NCI-H82 (cell line): ENCODE measurements around the gene MED10.
A peak's percentile ranks its signal among the peaks of the same experiment; 100 is the strongest.
"Not testable (repeated sequence)": the region's sequence is repeated elsewhere in the genome, so short reads cannot be mapped to it uniquely, and the experiment has no call there.

Experiments
- DNase-seq: peaks from one replicate; lab custom pipeline; 2025; lab: John Stamatoyannopoulos, UW

MED10 gene

DNA sequence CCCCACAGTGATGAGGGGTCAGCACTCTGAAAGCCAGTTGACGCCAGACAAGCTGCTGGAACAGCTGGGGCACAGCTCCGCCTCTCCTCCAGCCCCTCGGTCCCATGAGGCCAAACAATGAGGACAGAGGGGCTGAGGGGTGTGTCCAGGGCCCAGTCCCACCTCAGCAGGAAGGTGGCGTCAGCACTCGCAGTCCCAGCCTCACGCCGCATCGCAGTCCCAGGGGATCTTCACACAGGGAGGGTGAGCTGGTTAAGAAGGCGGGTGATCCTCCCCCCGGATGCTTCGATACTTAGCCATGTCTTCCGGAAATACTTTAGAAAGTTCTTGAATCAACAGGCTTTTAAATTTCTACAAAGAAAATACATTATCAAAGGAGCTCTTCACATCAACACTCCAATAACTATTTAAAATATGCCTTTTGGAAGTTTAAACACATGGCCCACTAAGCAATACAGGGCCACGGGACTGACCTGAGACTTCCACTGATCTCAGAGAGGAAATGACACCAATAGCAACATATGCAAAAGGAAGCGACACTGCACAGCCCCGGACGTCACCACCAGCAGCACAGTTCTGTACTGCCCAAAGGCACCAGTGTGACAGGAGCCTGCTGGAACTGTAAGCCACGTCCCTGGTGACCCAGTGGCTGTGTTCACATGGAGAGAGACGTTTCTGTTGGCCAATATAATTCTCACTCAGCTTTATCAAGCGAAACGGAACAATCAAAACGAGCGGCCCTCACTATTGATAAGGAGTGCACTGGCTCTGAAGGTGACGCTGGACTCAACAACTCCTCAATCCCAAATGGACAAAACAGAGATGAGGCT is 5.9 kb downstream of the MED10 start:
- DNase-seq: peak; percentile 4

DNA sequence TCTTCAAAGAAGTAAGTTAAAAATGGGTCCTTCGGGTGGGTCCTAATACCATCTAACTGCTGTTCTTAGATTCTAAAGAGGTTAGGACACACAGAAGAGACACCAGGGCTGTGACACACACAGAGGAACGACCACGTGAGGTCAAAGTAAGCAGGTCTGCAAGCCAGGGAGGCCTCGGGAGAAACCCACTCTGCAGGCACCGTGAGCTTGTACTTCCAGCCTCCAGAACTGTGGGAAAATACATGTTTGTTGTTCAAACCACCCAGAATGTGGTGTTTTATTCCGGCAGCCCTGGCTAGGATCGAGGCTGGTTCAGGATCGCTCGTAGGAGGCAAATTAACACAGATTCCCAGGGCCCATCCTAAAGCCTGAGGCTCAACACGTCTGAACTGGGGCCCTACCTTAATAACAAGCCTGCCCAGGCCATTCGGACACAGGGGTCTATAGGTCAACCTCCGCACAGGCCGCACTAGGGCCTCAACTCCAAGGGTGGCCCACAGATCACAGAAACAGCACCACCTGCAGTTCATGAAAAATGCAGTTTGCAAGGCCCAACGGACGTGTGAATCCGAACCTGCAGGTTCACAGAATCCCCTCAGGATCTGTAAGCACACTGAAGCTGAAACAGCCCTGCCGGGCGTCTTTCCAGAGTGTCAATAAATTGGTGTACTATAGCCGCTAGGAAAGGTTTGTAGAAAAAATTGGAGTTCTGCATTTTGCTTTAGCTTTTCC is 7.1 kb downstream of the MED10 start:
- no peak for DNase-seq

DNA sequence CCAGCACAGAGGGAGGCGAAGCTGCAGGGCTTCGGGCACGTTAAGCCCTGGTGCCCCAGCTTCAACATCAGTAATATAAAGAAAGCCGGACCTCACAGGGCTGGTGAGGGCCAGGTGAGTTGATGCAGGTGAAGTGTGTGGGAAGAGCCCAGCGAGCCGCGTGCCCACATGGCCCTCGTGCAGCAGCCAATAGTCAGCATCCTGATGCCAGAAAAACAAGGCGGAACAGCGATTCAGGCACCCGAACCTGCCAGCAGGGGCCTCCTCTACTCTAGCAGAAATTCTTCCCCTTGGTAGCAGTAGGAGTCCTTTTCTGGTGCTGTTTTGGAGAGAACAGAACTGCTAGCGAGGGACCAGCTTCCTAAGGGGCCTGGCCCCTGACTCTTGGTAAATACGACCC is 7.8 kb downstream of the MED10 start:
- no peak for DNase-seq

DNA sequence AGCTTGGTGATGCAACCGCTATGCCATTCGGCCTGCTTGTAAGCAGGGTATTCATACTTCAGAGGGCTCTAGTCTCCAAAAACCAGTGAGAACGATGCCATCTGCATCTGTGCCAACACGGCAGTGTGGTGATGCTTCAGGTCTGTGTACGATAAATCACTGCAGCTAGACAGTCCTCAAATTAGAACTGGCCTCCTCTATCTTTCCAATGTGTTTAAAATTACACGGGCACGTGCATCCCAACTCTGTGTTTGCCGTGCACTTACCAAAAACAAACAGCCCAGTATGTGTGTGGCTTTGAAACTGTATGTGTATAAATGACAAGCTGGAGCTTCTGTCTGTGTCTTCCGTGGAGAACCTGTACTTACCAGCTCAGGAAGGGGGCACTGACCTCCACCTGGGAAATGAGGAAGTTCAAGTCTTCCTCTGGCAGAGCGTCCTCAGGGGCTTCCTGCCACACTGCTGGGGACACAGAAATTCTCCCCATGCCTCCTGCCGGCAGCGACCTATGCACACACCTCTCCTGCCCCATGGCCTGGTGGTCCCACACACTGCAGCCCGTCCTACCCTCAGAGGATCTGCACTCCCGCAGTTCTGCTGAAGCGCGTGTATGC is 12.3 kb downstream of the MED10 start:
- no peak for DNase-seq

DNA sequence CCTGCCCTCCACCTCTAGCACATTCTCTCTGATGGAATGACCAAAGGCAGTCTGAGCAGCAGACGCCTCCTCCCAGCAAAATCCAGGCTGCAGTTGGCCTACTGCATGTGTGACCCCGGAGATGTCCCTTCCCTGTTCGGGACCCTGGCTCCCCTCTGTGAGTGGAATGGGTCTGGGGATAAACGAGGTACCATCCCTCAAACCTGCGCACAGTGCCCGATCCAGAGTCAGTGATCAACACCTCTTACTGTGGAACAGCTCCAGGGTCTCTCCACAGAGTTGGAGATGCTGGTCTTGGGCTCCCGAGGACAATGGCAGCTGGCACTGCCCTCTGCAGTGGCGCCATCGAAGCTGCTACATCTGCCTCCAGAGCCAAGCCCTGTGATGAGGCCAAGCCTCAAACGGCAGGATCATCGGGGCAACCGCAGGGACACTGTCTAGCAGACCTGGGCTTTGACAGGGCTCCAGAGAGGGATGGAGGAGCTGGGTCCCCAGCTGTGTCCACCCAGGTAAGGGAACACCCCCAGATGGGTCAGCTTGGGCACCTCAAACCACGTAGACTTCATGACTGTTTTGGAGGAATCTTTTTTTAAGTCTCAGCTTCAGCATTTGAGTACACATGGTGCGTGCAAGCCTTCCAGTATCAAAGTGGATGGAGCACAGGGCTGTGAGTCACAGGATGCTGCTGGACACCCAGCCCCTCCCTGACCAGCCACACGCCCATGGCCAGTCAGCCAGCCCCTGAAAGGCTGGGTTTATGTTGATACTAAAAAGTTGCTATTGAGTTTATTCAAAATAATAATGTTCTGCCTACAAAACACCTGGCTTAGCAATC is 13.0 kb downstream of the MED10 start:
- DNase-seq: no peak

DNA sequence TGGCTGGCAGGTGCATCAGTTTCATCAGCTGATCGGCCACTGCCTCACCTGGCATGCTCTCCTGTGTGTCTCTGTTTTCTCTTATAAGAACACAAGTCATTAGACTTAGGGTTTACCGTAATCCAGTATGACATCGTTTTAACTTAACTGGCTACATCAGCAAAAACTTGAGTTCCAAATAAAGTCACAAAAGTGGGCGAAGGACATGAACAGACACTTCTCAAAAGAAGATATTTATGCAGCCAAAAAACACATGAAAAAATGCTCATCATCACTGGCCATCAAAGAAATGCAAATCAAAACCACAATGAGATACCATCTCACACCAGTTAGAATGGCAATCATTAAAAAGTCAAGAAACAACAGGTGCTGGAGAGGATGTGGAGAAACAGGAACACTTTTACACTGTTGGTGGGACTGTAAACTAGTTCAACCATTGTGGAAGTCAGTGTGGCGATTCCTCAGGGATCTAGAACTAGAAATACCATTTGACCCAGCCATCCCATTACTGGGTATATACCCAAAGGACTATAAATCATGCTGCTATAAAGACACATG is 14.8 kb downstream of the MED10 start:
- not testable (repeated sequence) for DNase-seq

DNA sequence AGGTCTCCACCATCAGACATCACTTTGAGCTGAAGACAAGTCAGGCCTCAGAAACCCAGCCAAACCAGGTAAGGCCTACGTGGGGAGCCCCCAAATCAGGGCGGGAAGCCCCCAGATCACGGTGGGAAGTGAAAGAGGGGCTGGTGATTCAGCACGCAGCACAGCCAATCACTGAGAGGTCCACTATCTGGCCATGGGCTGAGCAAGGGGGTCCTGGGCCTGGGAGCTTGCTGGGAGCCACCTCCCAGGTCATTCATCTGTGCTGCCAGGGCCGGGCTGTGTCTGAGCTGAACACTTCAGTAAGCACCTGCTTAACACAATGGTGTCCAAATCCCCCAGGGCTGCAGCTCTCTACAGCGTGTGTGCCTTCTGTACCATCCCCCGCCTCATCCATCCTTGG is 15.5 kb downstream of the MED10 start:
- DNase-seq: no peak

DNA sequence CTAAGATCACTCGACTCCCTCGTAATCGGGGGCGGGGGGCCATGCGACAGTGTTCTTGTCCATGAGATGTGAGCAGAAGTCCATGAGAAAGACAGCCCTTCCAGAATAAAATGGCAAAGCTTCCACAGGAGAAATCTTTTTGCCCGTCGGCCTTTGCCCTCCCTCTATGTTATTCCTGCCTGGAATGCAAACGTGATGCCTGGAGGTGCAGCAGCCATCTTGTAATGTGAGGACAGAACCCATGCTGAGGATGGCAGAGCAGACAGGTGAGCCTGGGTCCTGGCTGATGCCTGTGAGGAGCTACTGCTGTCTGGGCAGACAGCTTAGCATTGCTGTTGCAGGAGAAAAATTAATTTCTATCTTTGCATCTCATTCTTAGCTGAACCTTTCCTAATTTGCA is 17.2 kb downstream of the MED10 start:
- DNase-seq: no peak

DNA sequence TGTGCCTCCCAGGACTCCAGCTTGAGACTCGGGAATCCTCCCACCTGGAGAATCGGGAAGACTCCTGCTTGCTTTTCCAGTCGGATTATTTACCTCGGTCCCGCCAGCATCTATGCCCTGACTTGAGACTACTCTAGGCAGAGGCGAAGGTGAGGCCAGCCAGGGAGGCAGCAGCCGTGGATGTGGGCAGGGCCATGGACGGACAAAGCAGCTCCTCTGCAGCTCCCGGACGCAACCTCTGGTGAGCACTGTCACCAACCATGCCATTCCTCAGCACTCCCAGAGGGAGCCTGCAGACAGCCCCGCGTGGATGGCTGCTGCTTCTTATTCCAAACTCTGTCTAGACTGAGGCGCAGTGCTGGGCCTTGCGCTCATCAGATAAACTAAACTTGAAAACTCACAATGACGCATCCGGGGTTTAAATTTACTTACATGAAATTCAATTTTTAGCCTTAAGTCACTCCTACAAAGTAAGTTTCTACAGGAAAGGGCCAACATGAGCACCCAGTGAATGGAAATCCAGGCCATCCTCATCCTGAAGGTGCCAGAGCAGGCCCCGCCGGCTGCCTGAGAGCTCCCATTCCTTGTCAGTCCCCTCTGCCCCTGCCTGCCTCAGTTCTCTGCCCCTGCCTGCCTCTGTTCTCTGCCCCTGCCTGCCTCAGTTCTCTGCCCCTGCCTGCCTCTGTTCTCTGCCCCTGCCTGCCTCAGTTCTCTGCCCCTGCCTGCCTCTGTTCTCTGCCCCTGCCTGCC is 17.8 kb downstream of the MED10 start:
- no peak for DNase-seq

DNA sequence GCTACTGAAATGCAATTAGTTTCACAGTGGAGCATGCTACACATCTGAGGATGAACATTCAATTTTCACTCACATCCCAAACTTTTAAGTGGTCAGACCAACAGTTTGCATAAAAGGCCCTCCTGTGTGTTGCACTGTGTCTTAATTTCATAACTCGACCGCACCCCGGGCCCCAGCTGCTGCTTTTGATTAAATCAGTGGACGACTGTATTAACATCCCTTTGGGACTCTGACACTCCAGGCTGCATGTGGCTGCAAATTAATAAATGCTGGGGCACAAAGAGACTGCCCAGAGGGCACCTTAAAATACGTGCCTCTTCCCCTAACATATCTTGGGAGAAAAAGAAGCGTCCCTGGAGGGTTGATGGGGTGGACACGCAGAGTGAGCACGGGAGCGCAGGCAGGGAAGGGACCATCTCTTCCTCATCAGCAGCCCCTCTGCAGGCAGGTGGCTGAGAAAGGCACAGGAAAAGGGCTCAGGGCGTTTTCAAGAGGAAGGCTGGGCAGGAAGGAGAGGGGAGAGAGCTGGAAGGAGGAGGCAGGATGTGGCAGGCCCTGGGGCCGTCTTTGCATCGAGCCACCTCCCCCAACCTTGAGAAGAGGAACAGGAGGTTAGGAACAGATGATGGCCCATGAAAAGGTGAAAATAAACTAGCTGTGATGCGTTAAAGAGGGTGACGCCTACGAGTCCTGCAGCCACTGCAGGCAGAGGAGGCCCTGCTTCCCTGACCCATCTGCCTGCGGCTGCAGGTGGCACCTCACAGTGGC is 18.6 kb downstream of the MED10 start:
- no peak for DNase-seq

DNA sequence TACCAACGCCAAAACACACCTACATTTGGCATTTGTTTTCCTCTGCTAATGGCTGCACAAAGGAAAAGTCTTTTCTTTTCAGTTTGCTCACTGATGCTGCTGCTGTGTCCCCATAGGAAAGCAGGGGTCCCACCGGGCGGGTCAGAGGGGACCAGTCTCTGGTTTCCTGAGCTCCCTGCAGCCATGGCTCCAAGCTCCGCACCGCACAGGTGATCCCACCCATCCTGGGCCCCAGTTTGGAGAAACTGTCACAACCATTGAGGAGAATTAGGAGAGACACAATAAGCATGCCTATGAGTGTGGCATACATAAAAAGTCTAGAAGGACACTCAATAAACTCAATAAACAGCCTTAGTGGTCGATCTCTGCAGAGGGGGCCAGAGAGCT is 19.9 kb downstream of the MED10 start:
- DNase-seq: no peak

DNA sequence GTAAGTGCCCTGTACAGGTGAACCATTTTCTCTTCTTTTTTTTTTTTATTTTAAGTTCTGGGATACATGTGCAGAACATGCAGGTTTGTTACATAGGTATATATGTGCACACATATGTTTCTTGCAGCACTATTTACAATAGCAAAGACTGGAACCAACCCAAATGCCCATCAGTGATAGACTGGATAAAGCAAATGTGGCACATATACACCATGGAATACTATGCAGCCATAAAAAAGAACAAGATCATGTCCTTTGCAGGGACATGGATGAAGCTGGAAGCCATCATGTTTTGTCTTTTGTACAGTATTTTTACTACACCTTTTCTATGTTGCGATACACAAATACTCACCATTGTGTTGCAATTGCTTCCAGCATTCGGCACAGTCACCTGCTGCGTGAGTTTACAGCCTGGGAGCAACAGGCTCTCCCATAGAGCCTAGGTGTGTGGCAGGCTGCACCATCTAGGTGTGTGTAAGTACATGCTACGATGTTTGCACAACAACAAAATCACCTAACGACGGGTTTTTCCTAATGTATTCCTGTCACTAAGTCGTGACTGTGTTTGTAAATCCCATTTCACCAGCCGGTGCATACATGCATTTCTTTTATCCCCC is 20.4 kb downstream of the MED10 start:
- DNase-seq: not testable (repeated sequence)

DNA sequence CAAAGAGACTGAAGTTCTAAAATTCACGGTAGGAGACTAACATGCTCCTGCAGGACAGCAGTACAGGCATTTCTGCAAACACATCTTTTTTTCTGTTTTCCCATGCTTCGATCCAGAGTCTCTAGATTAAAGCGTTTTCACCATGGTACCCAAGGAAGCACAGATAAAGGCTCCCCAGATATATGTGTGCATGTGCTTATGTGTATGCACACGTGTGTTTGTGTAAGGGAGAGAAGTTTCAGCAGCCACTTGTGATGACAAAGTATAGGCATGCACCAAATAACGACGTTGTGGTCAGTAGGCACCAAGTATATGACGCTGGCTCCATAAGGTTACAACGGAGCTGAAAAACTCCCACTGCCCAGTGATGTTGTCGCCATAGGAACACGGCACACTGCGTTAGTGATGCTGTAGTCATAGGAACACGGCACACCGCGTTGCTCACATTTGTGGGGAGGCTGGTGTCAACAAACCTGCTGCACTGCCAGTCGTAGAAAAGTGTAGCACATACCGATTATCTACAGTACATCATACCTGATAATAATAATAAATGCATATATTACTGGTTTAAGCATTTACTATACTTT is 21.7 kb downstream of the MED10 start:
- DNase-seq: no peak

DNA sequence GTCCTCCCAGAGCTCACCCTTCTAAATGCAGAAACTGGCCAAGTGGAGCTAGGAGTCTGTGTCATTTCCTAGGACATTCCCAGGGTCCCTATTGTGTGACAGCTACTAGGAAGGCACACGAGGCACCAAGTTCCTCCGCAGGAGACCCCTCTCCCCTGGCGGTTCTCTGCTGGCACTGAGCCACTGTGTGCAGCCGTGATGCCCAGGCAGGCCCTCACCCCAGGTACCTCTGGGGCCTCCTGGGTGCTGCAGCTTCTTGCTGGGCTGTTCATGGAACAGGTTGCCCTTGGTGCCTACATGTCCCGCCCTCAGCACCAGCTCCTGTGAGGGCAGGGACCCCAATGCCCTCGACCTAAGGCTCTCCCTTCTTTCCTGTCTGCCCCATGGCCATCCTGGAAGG is 23.1 kb downstream of the MED10 start:
- DNase-seq: no peak

DNA sequence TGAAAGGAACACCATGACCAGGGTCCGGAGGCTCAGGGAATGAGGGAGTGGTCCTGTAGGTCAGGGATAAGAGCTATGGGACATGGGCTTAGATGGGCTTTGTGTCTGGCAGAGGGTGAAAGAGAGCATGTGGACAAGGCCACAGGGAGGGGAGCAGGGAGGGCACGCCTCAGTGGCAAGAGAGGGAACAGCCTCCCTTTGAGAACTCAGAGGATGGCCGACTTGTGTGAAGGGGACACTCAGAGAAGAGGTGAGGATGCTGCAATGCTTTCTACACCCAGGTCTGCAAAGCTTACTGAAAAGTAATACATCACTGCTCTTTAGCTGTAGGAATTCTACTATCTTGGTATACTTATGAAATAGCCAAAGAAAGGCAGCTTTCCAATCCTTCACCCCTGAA is 23.5 kb downstream of the MED10 start:
- DNase-seq: no peak

DNA sequence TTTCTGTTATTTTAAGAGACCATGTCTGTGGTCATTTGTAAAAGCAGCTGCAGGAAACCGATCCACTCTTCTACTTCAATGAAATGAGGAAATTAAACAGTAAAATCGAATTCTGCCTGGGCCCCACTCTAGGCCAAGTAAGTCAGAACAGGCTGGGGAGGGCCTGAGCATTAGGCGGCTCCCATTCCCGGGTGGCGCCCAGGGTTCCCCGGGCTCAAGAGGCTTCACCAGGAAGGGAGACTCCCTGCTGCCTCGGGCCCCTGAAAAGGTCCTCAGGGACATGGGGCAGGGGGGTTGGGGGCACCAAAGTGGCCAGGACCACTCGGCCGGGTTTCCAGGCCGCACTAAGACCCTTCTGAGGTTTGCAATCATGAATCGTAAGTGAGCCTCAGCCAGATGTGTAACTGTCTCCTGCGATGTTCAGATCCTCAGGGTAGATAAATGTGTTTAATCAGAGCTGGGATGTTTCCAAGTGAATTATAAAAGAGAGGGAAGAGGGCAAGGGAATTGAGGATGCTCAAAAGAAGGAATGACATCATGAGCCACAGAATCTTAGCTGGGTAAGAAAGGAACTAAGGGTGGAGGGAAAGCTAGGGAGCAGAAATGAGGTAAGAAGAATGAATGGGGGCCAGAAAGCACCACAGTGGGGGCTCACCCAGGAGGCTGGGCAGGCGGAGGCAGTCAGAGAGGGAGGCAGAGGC is 24.6 kb downstream of the MED10 start:
- no peak for DNase-seq

DNA sequence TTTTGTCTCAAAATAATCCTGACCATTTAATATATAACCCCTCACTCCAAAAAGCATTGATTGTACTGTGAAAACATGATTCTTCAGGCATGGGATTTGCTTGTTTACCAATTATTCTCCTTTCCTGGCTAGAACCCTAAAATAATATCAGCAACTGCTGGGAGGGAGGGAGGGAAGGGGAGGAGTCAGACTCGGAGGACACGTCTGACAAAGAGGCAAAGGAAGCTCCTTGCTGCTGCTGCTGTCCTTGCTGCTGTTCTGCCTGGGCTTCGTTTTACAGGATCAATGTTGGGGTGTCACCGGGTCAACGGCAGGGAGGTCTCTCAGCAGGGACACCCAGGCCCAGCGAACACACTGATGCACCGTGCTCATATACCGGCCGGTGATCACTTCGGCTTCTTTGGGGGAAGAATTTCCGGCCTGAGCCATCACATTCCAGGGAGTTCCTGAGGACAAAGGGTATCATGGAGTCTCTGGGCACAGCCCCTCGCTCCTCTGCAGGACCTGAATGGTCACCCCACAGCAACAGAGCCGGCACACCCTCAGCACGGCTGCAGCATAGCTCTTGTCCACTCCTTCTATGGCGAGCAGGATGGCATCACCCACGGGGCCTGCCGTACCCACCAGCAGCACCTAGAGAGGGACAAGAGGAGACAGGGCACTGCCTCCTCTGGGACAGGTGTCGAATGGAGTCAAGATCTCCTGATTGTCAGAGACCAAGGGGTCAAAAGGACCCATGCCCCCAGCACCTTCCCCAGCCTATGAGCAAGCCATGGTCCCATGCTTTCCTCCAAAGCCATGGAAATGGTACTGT is 27.9 kb downstream of the MED10 start:
- no peak for DNase-seq

DNA sequence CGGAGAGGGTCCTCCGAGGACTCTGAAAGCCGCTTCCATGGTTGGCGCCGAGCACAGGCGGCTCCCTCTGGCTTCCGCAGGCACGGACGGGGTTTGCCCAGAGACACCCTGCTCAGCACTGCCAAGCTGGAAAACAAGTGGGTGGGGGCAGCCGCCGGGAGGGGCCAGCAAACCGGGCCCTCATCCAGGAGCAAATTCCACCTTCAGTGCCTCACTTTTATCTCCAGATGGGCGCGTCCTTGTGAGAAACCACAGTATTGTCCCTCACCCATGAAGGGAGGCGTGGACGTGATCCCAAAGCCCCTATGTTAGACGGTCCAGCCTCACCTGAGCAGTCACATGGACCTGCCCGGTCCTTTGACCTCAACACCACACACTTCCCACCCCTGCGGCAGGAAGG is 29.0 kb downstream of the MED10 start:
- no peak for DNase-seq
